Measurements from ENCODE around the gene UBE2Q2.

- TF ChIP-seq, protein P1, sequence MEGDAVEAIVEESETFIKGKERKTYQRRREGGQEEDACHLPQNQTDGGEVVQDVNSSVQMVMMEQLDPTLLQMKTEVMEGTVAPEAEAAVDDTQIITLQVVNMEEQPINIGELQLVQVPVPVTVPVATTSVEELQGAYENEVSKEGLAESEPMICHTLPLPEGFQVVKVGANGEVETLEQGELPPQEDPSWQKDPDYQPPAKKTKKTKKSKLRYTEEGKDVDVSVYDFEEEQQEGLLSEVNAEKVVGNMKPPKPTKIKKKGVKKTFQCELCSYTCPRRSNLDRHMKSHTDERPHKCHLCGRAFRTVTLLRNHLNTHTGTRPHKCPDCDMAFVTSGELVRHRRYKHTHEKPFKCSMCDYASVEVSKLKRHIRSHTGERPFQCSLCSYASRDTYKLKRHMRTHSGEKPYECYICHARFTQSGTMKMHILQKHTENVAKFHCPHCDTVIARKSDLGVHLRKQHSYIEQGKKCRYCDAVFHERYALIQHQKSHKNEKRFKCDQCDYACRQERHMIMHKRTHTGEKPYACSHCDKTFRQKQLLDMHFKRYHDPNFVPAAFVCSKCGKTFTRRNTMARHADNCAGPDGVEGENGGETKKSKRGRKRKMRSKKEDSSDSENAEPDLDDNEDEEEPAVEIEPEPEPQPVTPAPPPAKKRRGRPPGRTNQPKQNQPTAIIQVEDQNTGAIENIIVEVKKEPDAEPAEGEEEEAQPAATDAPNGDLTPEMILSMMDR (optimal IDR thresholded peaks at IDR 0.05 in 1 of 3, IDR thresholded peaks at IDR 0.05 in 1 of 3, conservative IDR thresholded peaks at IDR 0.05 in 1 of 3; ENCODE audit: extremely low read depth in 1 of 3, insufficient read depth in 2 of 3, low read length in 3 of 3), result no peak
- no peak for TF ChIP-seq EZH2 (IDR thresholded peaks at IDR 0.05; ENCODE audit: low read length)
Measured at GRCh38 chr15:75830910-75831805, 12.1 kb upstream of the UBE2Q2 start.

All from keratinocyte (primary cell).